Osteoblast (primary cell): ENCODE data around the gene RAB2B. TPM values are rescaled to one million over a fixed set of nuclear protein-coding genes. Genes with fewer than 3 reads are reported as not detected.
A peak's percentile ranks its signal among the peaks of the same experiment; 100 is the strongest.

Experiments used
- DNase-seq: peaks from one replicate; pipeline ENCODE4 v3.0.0; 2011; ENCODE audit warnings: low spot score, mixed read lengths; ENCODE audit not compliant: insufficient read length; ENCODE audit errors: missing footprints
- H2AFZ ChIP-seq: 2 replicates; pipeline ENCODE4 v1.6.0; 2011; ENCODE audit warnings: mild to moderate bottlenecking, low read length
- H3K27ac ChIP-seq: 2 replicates; pipeline ENCODE4 v1.5.1; 2011; ENCODE audit warnings: mild to moderate bottlenecking, low read depth, low read length, moderate library complexity
- H3K27me3 ChIP-seq: 2 replicates; pipeline ENCODE4 v1.6.0; 2012; ENCODE audit warnings: mild to moderate bottlenecking, control low read depth, inconsistent platforms, low read length, moderate library complexity; ENCODE audit not compliant: insufficient read depth
- H3K36me3 ChIP-seq: 2 replicates; pipeline ENCODE4 v1.5.1; 2011; ENCODE audit warnings: mild to moderate bottlenecking, low read length, control low read depth, moderate library complexity; ENCODE audit not compliant: insufficient read depth
- H3K4me1 ChIP-seq: 2 replicates; pipeline ENCODE4 v1.5.1; 2011; ENCODE audit warnings: mild to moderate bottlenecking, low read length, control low read depth, moderate library complexity; ENCODE audit not compliant: insufficient read depth
- H3K4me2 ChIP-seq: 2 replicates; pipeline ENCODE4 v1.6.0; 2011; ENCODE audit warnings: mild to moderate bottlenecking, low read length; ENCODE audit not compliant: insufficient read depth
- H3K4me3 ChIP-seq: fragments of 200-600 bp; sonication (generic); 3 replicates; pipeline ENCODE4 v1.5.1; 2012; ENCODE audit warnings: mild to moderate bottlenecking, low read length, inconsistent platforms; ENCODE audit not compliant: insufficient read depth
- H3K79me2 ChIP-seq: 2 replicates; pipeline ENCODE4 v1.6.0; 2012; ENCODE audit warnings: mild to moderate bottlenecking, low read length, control low read depth, inconsistent platforms; ENCODE audit not compliant: insufficient read depth
- H3K9me3 ChIP-seq: 2 replicates; pipeline ENCODE4 v1.5.1; 2011; ENCODE audit warnings: low read depth, low read length, control low read depth
- H4K20me1 ChIP-seq: 2 replicates; pipeline ENCODE4 v1.6.0; 2012; ENCODE audit warnings: mild to moderate bottlenecking, low read length, control low read depth; ENCODE audit not compliant: insufficient read depth
- total RNA-seq: library from RNA; depleted of rRNA; stranded (reverse); fragments of >200 nt; gene quantifications from 2 replicates; pipeline ENCODE4 v1.2.3, GENCODE V29; 2012
- TF ChIP-seq, protein P1 (sequence below): IDR thresholded peaks from 2 replicates; pipeline ENCODE4 v1.5.1; 2011; ENCODE audit warnings: mild to moderate bottlenecking, low read depth, low read length, moderate library complexity; ENCODE audit errors: extremely low read depth

RAB2B gene
- total RNA-seq, 1 donor, result 25.0 TPM

GRCh38 chr14:21509432-21510143, 32.8 kb upstream of the RAB2B start:
- DNase-seq, result no peak
- H3K4me2 ChIP-seq, result peak overlapping the region; percentile 97
- H2AFZ ChIP-seq, result no peak overlapping the region
- peaks cover 3% of the 10 kb centered on the region for H3K36me3 ChIP-seq
- peaks cover 58% of the 10 kb centered on the region for H3K79me2 ChIP-seq
- H4K20me1 ChIP-seq, result no peaks in the 10 kb centered on the region
- H3K4me3 ChIP-seq, result peak overlapping the region; percentile 97
- peaks cover 16% of the 10 kb centered on the region for H3K4me1 ChIP-seq
- no peak overlapping the region for H3K27ac ChIP-seq
- H3K27me3 ChIP-seq, result no peaks in the 10 kb centered on the region
- TF ChIP-seq, protein P1, sequence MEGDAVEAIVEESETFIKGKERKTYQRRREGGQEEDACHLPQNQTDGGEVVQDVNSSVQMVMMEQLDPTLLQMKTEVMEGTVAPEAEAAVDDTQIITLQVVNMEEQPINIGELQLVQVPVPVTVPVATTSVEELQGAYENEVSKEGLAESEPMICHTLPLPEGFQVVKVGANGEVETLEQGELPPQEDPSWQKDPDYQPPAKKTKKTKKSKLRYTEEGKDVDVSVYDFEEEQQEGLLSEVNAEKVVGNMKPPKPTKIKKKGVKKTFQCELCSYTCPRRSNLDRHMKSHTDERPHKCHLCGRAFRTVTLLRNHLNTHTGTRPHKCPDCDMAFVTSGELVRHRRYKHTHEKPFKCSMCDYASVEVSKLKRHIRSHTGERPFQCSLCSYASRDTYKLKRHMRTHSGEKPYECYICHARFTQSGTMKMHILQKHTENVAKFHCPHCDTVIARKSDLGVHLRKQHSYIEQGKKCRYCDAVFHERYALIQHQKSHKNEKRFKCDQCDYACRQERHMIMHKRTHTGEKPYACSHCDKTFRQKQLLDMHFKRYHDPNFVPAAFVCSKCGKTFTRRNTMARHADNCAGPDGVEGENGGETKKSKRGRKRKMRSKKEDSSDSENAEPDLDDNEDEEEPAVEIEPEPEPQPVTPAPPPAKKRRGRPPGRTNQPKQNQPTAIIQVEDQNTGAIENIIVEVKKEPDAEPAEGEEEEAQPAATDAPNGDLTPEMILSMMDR, result no peak
- no peaks in the 10 kb centered on the region for H3K9me3 ChIP-seq

GRCh38 chr14:21506557-21506956, 29.8 kb upstream of the RAB2B start:
- H3K79me2 ChIP-seq, result peaks cover 58% of the 10 kb centered on the region
- H3K4me3 ChIP-seq, result no peak overlapping the region
- no peak overlapping the region for H2AFZ ChIP-seq
- H4K20me1 ChIP-seq, result no peaks in the 10 kb centered on the region
- no peak for DNase-seq
- TF ChIP-seq, protein P1, result no peak
- H3K9me3 ChIP-seq, result no peaks in the 10 kb centered on the region
- H3K27ac ChIP-seq, result no peak overlapping the region
- peaks cover 16% of the 10 kb centered on the region for H3K4me1 ChIP-seq
- no peaks in the 10 kb centered on the region for H3K27me3 ChIP-seq
- no peak overlapping the region for H3K4me2 ChIP-seq
- H3K36me3 ChIP-seq, result peaks cover 24% of the 10 kb centered on the region

GRCh38 chr14:21505012-21505553, 28.3 kb upstream of the RAB2B start:
- no peaks in the 10 kb centered on the region for H3K27me3 ChIP-seq
- H3K4me2 ChIP-seq, result no peak overlapping the region
- H3K9me3 ChIP-seq, result no peaks in the 10 kb centered on the region
- TF ChIP-seq, protein P1, result no peak
- peaks cover 37% of the 10 kb centered on the region for H3K36me3 ChIP-seq
- no peak overlapping the region for H2AFZ ChIP-seq
- no peak overlapping the region for H3K4me3 ChIP-seq
- peaks cover 48% of the 10 kb centered on the region for H3K79me2 ChIP-seq
- no peaks in the 10 kb centered on the region for H4K20me1 ChIP-seq
- H3K27ac ChIP-seq, result no peak overlapping the region
- peaks cover 8% of the 10 kb centered on the region for H3K4me1 ChIP-seq
- no peak for DNase-seq

GRCh38 chr14:21503376-21503775, 26.6 kb upstream of the RAB2B start:
- no peak overlapping the region for H2AFZ ChIP-seq
- no peaks in the 10 kb centered on the region for H3K27me3 ChIP-seq
- no peak overlapping the region for H3K27ac ChIP-seq
- no peak overlapping the region for H3K4me3 ChIP-seq
- H4K20me1 ChIP-seq, result no peaks in the 10 kb centered on the region
- no peak overlapping the region for H3K4me2 ChIP-seq
- no peak for DNase-seq
- H3K4me1 ChIP-seq, result no peaks in the 10 kb centered on the region
- peaks cover 50% of the 10 kb centered on the region for H3K36me3 ChIP-seq
- TF ChIP-seq, protein P1, result no peak
- H3K79me2 ChIP-seq, result peaks cover 32% of the 10 kb centered on the region
- H3K9me3 ChIP-seq, result no peaks in the 10 kb centered on the region
